Tibial nerve (tissue), 4 donors: ENCODE results near the gene TRERF1. TPM values are rescaled to one million over a fixed set of nuclear protein-coding genes. Genes with fewer than 3 reads are reported as not detected.

ENCODE experiments used
- DNase-seq, 2 donors: peaks; one replicate each; pipeline ENCODE4 v3.0.0-alpha.2; 2019; ENCODE audit warnings: low spot score in 2 of 2
- H3K27ac ChIP-seq, 4 donors: fragments of 200-600 bp; sonication (generic) in 3 of 4; one replicate each; pipeline ENCODE4 v1.5.1; 2017 to 2019; ENCODE audit warnings: mild to moderate bottlenecking in 1 of 4
- H3K27me3 ChIP-seq, 2 donors: fragments of 200-600 bp; sonication (generic) in 1 of 2; one replicate each; pipeline versions ENCODE4 v1.5.1 to v1.6.0; 2017 to 2019
- H3K36me3 ChIP-seq, 3 donors: fragments of 200-600 bp; sonication (generic); one replicate each; pipeline ENCODE4 v1.5.1; 2018 to 2019
- H3K4me1 ChIP-seq, 4 donors: fragments of 200-600 bp; sonication (generic) in 3 of 4; one replicate each; pipeline ENCODE4 v1.5.1; 2017 to 2019
- H3K4me3 ChIP-seq, 4 donors: fragments of 200-600 bp; sonication (generic) in 3 of 4; one replicate each; pipeline ENCODE4 v1.5.1; 2017 to 2019; ENCODE audit warnings: mild to moderate bottlenecking in 1 of 4, moderate library complexity in 1 of 4
- H3K9me3 ChIP-seq, 4 donors: fragments of 200-600 bp; sonication (generic) in 3 of 4; one replicate each; pipeline ENCODE4 v1.5.1; 2017 to 2019
- EP300 ChIP-seq, 2 donors: sonication (generic); formaldehyde crosslinking; IDR thresholded peaks; one replicate each; pipeline ENCODE4 v1.6.1; 2017; ENCODE audit warnings: antibody characterized with exemption in 2 of 2, mild to moderate bottlenecking in 1 of 2
- POLR2A ChIP-seq, 2 donors: fragments of 450-650 bp; IDR thresholded peaks; one replicate each; pipeline ENCODE4 v1.6.1; 2017; ENCODE audit warnings: antibody characterized with exemption in 2 of 2, mild to moderate bottlenecking in 2 of 2, moderate library complexity in 2 of 2
- WGBS, 2 donors: methylation state at CpG; one replicate each; pipeline ENCODE4 v1.1.5; 2018; 5-methylcytosine and 5-hydroxymethylcytosine counted together
- total RNA-seq, 4 donors: library from RNA; depleted of rRNA; stranded (reverse); fragments of >200 nt; gene quantifications; one replicate each; pipeline ENCODE4 v1.1.0, GENCODE V29; 2016
- TF ChIP-seq, protein P1 (sequence below), 5 experiments: fragments of 200-600 bp in 3 of 5; fragments of 450-650 bp in 2 of 5; sonication (generic) in 3 of 5; IDR thresholded peaks; one replicate each; pipeline ENCODE4 v1.5.1; 2016 to 2019; ENCODE audit warnings: antibody characterized with exemption in 5 of 5, mild to moderate bottlenecking in 3 of 5, moderate library complexity in 2 of 5

The TRERF1 gene
- total RNA-seq, 4 donors from 2014 or later: 4.2 to 7.2 (median 4.9) TPM

DNA sequence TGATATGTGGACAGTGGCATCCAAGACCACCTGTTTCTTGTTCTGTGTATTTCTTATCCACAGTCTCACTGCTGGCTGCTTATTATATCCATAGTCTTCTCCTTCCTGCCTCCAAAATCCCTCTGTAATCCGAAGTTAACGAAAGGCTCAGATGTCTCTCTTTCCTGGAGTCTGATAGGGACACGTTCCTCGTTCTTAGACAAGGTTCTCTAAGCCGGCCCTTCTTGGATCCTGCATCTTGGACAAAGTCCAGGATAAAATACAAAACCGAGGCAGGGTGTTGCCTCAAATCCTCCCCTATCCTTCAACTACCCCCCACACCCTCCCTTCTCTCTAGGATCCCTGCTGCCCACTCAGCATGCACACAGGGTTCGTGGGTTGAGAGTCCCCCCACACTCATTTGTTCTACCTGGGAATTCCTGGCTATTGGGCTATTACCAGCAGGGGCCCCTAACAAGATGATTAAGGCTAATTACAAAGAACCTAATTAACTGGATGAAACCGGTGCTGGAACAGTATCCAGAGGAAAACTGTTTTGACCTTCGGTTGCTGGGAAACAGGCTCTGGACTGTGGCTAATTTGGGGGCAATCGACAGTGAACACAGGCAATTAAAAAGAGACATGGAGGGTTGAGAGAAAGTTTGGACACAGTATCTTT is 201.3 kb downstream of the TRERF1 start:
- H3K9me3 ChIP-seq: no peaks in the 10 kb centered on the region
- peaks cover 0 to 20% (median 12%) of the 10 kb centered on the region in 4 donors for H3K4me1 ChIP-seq
- WGBS, 2 donors: 66 to 67% methylated on average over 10 of the region's 10 CpGs
- DNase-seq: no peak
- H3K4me3 ChIP-seq: no peak overlapping the region
- TF ChIP-seq EP300 (IDR thresholded peaks at IDR 0.05): no peak
- TF ChIP-seq POLR2A (IDR thresholded peaks at IDR 0.05): no peak
- TF ChIP-seq, protein P1, sequence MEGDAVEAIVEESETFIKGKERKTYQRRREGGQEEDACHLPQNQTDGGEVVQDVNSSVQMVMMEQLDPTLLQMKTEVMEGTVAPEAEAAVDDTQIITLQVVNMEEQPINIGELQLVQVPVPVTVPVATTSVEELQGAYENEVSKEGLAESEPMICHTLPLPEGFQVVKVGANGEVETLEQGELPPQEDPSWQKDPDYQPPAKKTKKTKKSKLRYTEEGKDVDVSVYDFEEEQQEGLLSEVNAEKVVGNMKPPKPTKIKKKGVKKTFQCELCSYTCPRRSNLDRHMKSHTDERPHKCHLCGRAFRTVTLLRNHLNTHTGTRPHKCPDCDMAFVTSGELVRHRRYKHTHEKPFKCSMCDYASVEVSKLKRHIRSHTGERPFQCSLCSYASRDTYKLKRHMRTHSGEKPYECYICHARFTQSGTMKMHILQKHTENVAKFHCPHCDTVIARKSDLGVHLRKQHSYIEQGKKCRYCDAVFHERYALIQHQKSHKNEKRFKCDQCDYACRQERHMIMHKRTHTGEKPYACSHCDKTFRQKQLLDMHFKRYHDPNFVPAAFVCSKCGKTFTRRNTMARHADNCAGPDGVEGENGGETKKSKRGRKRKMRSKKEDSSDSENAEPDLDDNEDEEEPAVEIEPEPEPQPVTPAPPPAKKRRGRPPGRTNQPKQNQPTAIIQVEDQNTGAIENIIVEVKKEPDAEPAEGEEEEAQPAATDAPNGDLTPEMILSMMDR (IDR thresholded peaks at IDR 0.05): no peak
- H3K36me3 ChIP-seq: peaks cover 0 to 59% (median 0%) of the 10 kb centered on the region in 3 donors
- H3K27ac ChIP-seq: peak overlapping the region in 1 of 4 donors; percentile 4
- no peaks in the 10 kb centered on the region for H3K27me3 ChIP-seq

DNA sequence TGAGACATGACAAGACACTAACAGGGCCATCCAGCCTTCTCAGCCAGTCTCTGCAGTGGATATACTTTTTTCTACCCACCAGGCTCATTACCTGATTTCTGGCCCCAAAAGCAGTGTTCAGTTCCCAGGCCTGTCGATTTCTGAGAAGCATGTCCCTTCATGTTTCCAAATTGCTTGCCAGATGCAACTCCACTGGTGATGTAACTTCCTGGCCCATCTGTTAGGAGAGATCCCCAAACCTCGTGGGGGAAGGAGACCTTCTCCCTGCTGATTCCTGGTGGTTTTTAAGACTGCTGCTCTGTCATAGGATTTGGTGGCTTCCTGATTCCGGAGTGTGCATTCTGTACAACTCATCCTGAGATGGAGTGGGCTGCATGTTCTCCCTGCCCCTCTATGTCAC is 202.4 kb downstream of the TRERF1 start:
- 41 to 72% methylated on average over 3 of the region's 3 CpGs for WGBS, 2 donors
- no peak overlapping the region for H3K4me3 ChIP-seq

DNA sequence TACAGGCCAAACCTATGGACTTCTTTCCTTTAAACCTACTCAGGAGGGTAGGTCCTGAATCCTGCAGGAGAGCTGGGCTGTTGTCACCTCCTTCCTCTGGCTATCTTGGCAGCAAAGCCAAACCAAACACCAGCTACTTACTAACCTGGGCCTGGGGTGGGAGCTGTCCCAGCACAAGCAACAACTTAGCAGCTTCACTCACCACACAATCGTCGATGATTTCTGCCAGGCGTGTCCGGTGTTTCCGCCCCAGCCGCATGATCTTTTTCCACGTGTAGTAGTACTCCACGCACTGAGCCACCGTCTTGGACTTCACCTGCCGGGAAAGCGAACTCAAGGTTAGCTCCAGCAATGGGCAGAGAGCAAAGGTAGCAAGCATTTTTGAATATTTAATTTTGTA is 208.7 kb downstream of the TRERF1 start:
- no peaks in the 10 kb centered on the region for H3K9me3 ChIP-seq
- H3K27me3 ChIP-seq: no peaks in the 10 kb centered on the region
- H3K36me3 ChIP-seq: peaks cover 0 to 79% (median 0%) of the 10 kb centered on the region in 3 donors
- no peaks in the 10 kb centered on the region for H3K4me1 ChIP-seq
- TF ChIP-seq POLR2A (IDR thresholded peaks at IDR 0.05) (no peak), EP300 (IDR thresholded peaks at IDR 0.05) (no peak)
- TF ChIP-seq, protein P1 (IDR thresholded peaks at IDR 0.05): no peak
- no peak overlapping the region for H3K4me3 ChIP-seq
- DNase-seq: no peak
- no peak overlapping the region for H3K27ac ChIP-seq
- WGBS, 2 donors: 94 to 97% methylated on average over 11 of the region's 11 CpGs

More for the DNA sequence above, 202.4 kb downstream of the TRERF1 start:
- H3K27me3 ChIP-seq: no peaks in the 10 kb centered on the region
- no peak overlapping the region for H3K27ac ChIP-seq
- H3K9me3 ChIP-seq: no peaks in the 10 kb centered on the region
- H3K4me1 ChIP-seq: peaks cover 0 to 20% (median 12%) of the 10 kb centered on the region in 4 donors
- TF ChIP-seq EP300 (IDR thresholded peaks at IDR 0.05): no peak
- TF ChIP-seq, protein P1 (IDR thresholded peaks at IDR 0.05): no peak
- TF ChIP-seq POLR2A (IDR thresholded peaks at IDR 0.05): no peak
- peak in 1 of 2 donors; percentile 43 for DNase-seq
- H3K36me3 ChIP-seq: peaks cover 0 to 59% (median 0%) of the 10 kb centered on the region in 3 donors

DNA sequence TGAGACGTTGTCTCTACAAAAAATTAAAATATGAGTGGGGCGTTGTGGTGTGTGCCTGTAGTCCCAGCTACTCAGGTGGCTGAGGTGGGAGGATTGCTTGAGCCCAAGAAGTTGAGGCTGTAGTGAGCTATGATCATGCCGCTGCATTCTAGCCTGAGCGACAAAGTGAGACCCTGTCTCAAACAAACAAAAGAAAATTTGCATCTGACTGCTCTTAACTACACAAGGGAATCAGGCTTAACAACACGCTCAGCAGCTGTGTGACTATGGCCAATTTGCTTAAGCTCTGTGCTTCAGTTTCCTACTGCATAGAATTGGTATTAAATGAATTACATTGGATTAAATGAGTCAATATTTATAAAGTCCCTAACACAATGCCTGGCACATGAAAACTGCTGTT is 209.8 kb downstream of the TRERF1 start:
- Histone ChIP-seq H3K27me3 (no peaks in the 10 kb centered on the region), H3K36me3 (peaks cover 0 to 82% (median 0%) of the 10 kb centered on the region in 3 donors), H3K27ac (no peak overlapping the region), H3K4me1 (no peaks in the 10 kb centered on the region), H3K9me3 (no peaks in the 10 kb centered on the region), H3K4me3 (no peak overlapping the region)
- DNase-seq: no peak
- 88 to 97% methylated on average over 5 of the region's 5 CpGs for WGBS, 2 donors
- TF ChIP-seq EP300 (IDR thresholded peaks at IDR 0.05) (no peak), POLR2A (IDR thresholded peaks at IDR 0.05) (no peak)
- TF ChIP-seq, protein P1 (IDR thresholded peaks at IDR 0.05): no peak

DNA sequence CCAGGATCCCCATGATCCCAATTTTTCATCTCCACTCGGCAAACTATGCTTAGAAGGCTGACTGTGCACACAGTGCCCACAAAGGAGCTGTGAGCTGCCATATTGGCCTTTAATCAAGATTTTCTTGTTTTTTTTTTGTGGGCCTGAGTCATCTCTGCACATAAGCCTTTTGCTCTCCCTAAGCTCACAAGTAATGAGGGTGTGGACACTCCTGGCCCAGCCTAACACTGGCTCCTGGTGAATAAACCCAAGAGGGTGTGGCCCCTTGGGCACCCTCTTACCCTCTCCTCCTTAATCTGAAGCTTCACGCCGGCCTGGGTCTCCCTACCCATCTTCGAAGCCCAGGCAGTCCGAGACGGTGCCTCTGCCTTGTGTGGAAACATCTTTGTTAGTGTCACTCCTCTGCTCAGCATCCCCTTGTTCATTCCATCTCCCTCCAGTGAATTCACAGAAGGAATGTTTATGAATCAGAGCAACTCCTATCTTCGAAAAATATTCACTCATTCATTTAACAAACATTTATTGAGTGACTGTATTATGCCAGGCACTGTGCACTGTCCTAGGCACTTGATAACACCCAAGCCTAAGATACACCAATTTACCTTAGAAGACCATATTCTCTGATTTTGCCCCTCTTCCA is 211.9 kb downstream of the TRERF1 start:
- no peak overlapping the region for H3K27ac ChIP-seq
- WGBS, 2 donors: 84 to 86% methylated on average over 7 of the region's 7 CpGs

More for the DNA sequence above, 211.9 kb downstream of the TRERF1 start:
- peaks cover 0 to 80% (median 0%) of the 10 kb centered on the region in 3 donors for H3K36me3 ChIP-seq
- TF ChIP-seq EP300 (IDR thresholded peaks at IDR 0.05) (no peak), POLR2A (IDR thresholded peaks at IDR 0.05) (no peak)
- TF ChIP-seq, protein P1 (IDR thresholded peaks at IDR 0.05): no peak
- DNase-seq: no peak
- no peaks in the 10 kb centered on the region for H3K9me3 ChIP-seq
- no peaks in the 10 kb centered on the region for H3K4me1 ChIP-seq
- no peak overlapping the region for H3K4me3 ChIP-seq
- no peaks in the 10 kb centered on the region for H3K27me3 ChIP-seq
